Suppressor macrophage (primary cell): Measurements from ENCODE around the gene CHRNA7.

Experiments used
- DNase-seq, 4 experiments: peaks; one replicate each; pipeline ENCODE4 v3.0.0-alpha.2; 2020 to 2022
- total RNA-seq, 17 experiments: gene quantifications; one replicate each; lab custom pipeline; 2026; ENCODE audit warnings: mixed read lengths in 6 of 17, inconsistent platforms in 3 of 17; lab: John Stamatoyannopoulos, UW

CHRNA7 gene
- 0 to 4.1 (median 0.42) reads per million in 17 experiments for total RNA-seq

DNA sequence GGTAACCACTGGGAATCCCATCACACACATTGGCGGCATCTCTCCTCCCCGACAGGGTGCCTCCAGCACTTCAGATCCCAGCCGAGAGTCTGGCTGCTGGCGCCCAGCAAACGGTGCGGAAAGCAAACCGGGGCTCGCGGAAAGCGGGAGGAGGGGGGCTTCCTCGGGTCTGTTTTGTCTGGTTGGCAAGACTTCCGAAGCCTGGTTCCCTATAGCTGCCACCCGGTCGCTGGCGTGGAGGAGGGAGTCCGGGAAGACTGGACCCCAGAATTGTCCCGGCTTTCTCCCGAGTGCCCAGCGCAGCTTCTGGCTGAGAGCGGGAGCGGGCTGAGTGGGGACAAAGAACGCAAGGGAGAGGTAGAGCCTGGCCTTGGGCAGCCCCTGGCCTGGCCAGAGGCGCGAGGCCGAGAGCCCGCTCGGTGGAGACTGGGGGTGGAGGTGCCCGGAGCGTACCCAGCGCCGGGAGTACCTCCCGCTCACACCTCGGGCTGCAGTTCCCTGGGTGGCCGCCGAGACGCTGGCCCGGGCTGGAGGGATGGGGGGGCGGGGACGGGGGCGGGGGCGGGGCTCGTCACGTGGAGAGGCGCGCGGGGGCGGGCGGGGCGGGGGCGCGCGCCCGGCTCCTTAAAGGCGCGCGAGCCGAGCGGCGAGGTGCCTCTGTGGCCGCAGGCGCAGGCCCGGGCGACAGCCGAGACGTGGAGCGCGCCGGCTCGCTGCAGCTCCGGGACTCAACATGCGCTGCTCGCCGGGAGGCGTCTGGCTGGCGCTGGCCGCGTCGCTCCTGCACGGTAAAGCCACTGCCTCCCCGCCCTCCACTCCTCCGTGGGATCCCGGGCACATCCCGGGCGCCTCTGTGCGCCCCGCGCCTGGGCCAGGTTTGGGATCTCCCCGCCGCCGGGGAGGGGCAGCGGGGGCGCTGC, at the start of gene CHRNA7:
Gene CHRNA7 (plus strand): TSS at position 654 of the 920 bp plus-strand sequence. CDS start 80 bp downstream, at position 734.
- peak; percentile 7 to 61 (median 27) for DNase-seq

DNA sequence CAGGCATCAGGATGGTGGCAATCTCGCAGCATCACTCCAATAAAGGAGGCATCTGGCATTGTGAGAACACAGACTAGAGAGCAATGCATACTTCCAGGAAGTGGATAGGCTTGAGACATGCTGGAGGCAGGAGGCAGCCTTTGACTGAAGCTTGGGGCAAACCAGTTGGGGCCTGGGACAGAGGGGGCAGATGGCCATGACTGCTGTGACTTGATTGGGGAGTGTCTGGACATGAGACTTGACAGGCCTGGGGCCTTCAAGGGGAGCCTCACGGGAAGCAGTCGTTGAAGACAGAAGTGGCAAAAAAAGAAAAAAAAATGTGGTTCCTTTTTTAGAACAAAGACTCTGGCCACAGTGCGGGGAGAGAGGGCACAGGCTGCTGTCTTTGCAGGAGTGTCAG, 44.7 kb upstream of the CHRNA7 start:
- peak in 1 of 4 experiments; percentile 9 for DNase-seq

DNA sequence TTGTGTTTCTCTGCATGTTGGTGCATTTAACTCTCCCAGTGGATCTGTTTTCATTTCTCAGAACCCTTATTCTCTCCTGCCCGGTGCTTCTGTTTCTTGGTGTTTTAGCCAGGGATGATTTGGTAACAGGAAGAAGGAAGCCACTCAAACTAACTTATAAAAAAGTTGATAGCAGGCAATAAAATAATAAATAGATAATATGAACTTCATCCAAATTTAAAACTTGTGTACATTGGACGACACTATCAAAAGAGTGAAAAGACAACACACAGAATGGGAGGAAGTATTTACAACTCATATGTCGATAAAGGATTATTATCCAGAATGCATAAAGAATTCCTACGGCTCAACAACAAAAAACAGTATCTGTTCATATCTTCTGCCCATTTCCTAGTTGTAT, 37.3 kb upstream of the CHRNA7 start:
- no peak for DNase-seq

DNA sequence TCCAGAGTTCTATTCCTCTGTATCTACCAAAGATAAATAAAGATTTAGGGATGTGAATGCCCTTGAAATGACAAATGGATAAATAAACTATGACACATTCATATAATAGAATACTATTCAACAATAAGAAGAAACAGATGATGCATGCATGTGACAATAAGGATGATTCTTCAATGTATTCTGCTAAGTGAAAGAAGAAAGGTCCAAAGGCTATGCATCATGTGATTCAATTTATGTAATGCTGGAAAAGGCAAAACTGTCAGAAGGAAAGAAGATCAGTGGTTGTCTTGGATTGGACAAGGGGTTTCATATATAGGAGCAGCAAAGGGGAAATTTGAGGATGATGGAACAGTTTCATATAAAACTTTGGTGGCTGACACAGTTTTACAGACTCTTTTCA, 32.6 kb upstream of the CHRNA7 start:
- DNase-seq: no peak

DNA sequence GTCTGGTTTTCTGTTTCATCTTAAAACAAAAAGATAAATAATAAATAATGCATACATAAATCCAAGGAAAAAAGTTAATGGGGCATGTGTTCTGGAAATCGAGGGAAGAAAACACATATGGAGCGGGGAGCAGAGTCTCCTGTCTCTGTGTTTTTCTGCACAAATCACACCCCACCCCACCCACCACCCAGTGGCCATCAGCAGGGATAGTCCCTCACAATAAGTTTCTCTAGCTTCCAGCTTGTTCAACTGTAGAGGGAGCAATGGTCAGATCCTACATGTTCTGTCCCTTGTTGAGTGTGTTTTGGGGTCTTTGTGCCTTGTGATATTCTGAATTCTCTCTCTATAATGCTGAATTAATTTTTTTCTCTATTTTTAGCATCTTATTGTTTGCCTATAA, 26.8 kb upstream of the CHRNA7 start:
- no peak for DNase-seq

DNA sequence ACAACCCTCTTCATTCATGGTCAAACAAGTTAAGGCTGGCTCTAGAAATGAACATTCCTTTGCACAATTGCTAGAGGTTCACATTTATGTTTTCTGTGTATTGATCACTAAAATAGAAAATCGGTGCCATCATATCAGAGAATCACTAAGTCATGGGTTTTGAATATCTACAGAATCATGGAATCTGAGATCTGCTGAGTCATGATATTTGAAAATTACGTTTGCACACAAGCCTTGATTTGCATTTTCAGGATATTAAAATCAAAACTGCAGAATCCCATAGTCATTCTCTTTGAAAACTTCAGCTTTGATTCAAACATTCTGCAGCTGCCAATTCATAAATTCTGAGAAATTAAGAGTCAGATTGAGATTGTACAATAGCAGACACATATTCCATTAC, 26.1 kb upstream of the CHRNA7 start:
- DNase-seq: no peak

DNA sequence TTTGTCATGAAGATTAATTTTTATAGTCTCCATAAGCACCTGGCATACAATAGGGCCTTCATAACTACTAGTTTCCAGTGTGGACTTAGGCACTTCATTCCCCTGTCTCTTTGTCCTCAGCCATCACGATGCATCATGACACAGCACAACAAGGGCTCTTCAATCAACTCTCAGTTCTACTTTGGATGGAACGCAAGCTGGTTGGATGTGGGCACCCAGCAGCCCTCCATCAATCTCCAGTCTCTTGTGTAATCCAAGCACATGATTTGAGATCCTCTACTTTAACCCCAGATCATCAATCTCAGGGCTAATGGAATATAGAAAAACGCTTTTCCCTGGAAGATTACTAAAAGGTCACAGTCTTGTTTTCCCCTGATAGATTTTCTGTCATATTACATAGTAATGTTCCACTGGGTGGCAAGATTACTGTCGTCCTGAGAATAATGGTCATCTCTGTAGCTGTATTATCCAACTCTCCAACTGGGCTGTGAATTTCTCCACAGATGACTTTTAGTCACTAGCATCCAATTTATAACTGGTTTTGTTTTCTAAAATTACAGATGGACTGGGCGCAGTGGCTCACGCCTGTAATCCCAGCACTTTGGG, 22.9 kb upstream of the CHRNA7 start:
- no peak for DNase-seq

DNA sequence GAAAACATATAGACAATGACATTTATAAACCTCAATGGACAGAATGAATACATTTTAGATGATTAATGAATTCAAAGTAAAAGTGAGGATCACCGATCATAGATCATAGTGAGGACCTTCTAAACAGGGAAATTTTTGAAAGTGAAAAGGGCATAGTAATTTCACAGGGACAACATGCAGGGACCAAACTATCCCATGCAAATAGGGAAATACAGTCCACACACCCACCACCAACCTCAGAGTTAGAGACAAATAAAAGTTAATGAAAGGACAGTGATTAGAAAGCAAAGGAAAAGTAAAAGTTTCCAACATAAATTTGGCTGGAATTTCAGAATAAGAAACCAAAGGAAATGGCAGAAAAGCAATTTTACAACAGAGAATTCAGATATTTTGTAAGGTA, 15.4 kb upstream of the CHRNA7 start:
- DNase-seq: no peak

DNA sequence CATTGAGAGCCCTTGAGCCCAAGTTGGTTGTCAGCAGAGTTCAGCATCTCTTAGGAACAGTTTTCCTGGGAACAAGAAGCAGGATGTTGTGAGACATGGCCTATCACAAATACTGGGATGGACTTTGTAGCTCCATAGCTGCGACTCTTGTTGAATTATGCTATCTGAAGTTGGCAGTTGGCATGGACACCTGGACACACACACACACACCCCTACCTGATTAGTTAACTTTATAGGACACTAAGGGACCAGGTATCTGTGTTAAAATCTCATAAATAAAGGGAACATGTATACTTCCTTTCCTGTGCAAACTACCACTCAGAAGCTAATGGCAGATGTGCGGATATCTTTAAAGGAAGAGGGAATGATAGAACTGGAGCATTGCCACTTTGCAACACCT, 10.2 kb upstream of the CHRNA7 start:
- no peak for DNase-seq

DNA sequence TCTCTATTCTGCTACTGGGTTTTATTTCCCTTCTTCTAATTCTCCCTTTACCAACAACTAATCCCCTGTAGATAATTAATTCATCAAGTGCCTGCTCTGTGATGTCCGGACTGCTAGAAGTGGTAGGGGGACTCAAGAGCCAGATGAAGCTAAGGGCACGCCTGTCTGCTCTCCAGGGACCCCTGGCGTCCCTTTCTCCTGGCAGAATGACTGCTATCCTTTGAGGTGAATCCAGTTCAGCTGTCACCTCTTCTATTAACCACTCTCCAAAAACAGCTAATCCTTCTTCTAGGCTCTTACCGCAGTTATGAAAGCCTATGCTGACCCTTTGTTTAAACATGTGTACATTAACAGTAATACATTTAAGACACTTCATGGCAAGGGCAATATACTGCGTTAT, 1.4 kb upstream of the CHRNA7 start:
- no peak for DNase-seq

DNA sequence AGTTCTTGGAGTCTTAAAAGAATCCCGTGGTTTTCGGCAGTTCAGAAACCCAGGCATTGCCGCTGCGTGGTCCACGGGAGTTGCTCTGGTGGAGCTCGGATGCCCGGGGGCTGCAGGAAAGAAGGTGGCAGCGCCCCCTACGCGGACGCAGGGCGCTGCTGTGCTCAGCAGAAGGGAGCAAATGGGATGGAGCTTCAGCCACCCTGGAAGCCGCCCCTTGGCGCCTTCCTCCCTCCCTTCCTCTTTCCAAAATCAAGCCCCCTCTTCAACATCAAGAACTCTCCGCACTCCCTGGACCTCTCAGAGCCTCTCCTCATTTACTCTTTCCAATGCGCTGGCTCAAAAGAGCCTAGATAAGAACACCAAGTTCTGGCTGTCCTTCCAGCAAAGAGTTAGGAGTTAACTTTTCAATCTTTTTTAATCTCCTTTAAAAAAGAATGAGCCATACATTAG, 880 bp upstream of the CHRNA7 start:
- peak in 1 of 4 experiments; percentile 10 for DNase-seq

DNA sequence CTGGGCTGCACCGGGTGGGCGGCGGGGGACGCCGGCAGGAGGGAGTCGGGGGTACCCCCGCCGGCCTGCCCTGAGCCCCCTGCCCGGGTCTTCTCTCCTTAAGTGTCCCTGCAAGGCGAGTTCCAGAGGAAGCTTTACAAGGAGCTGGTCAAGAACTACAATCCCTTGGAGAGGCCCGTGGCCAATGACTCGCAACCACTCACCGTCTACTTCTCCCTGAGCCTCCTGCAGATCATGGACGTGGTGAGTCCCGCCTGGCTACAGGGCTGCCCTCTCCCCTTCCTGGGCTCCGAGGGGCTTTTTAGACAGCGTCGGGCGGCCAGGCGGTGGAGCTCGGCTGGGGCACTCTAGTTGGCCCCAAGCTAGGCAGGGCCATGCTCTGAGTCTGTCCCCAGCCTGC, 480 bp downstream of the CHRNA7 start:
- DNase-seq: no peak

DNA sequence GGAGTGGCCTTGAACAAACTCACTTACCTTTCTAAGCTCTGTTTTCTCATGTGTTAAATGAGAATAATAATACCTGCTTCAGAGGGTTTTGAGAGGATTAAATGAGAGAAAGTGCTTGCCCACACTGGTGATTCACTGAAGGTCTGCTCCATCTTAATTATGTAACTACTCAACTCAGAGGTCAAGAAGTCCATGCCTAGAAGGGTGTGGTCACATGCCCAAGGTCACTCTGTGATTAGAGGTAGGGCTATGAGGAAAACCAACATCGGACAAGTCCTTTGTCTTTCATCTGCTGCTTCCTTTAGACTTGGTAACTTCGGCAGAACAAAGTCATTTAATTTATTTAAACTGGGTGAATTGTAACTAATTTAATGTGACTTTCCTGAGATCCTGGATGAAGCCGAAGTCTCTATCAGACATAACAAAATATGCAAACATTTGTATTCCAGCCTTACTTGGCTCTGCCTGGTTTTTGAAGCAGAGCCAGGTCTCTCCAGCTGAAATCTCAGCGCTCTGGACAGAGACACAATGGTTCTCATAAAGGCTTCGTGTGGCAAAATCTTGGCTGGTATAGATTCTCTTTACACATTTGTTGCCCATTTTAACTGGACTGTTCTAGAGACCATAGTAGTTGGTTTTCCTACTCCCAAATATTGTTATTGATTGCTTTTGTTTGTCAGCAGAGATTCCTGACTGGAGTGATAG, 3.0 kb downstream of the CHRNA7 start:
- DNase-seq: no peak

DNA sequence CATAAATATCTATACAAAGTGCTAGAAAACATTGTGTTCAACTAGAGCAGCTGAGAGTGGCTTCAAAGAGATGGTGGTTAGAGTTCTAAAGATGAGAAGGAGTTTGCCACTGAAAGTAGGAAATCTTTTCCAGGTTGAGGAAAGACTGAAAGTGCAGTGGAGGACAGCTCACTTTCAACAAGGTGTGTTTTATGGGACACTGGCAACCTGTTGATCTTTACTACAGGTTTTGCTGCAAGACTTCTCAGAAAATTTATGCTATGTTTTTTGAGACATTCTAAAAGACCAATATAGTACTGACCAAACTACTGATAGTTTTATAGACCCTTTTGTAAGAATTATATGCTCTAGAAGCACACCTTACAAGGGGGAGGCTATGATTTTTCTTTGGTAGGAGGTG, 3.8 kb downstream of the CHRNA7 start:
- no peak for DNase-seq

DNA sequence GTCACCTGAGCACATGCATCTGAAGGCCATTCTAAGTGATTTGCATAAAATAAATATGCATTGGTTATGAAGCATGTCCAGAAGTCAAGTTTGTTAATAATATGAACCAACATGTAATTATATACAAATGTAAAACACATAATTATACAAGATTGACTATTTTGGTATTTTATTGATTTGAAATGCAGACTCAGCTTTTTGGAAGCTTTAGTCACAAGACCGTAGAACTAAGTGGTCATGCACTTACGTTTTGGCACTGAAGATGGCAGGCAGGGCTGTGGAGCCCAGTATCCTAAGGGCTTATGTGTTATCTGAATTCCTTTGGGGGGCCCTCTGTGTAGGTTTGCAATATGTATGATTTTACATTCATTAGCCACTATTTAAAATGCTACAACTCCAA, 5.0 kb downstream of the CHRNA7 start:
- DNase-seq: no peak

DNA sequence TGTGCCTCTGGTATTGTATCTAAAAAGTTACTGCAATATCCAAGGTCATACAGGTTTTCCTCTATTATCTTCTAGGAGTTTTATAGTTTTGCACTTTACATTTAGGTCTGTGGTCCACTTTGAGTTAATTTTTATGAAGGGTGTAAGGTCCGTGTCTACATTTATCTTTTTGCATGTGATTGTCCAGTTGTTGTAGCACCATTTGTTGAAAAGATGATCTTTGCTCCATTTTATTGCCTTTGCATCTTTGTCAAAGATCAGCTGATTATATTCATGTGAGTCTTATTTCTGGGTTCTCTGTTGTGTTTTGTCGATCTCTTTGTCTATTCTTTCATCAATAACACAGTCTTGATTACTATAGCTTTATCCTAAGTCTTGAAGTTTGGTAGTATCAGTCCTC, 6.7 kb downstream of the CHRNA7 start:
- no peak for DNase-seq

DNA sequence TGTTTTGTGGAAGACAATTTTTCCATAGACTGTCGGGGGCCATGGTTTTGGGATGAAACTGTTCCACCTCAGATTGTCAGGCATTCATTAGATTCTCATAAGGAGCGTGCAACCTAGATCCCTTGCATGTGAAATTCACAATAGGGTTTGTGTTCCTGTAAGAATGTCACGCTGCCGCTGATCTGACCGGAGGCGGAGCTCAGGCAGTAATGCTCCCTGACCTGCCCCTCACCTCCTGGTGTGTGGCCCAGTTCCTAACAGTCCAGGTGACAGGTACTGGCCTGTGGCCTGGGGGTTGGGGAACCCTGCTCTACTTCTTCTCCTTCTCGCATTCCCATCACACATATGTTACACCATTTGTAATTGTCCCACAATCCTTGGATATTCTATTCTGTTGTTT, 11.0 kb downstream of the CHRNA7 start:
- no peak for DNase-seq

DNA sequence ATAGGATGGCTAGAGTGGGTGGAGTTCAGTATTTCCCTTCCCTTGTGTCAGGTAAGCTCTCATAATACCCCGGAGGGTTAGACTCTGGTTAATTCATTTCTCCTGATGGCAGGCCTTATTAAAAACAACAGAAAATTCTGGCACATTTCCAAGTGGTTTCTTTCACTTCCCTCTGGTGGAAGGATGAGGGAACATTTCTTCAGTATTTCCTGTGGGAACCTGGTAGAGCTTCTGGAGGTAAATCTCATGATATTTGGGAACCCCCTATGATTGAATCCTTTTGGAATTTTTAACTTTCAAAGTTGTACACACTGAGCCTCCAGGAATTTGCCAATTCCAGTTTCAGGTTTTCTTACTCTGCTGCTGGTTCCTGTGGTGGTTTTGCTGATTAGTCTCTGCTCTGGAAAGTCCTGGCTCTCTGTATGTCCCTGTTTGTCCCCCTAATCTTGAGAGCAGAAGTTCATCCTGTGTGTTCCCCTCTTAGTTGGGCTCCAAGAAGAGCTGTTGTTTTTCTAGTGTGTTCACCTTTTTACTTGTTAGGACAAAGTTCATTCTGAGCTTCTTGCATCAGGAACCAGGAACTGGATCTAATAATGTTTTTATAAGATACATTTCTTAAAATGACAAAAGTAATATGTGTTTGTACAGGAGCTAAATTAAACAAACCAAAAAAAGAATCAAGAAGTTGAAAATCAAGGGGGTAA, 12.1 kb downstream of the CHRNA7 start:
- DNase-seq: peak in 2 of 4 experiments; percentile 18 to 58

DNA sequence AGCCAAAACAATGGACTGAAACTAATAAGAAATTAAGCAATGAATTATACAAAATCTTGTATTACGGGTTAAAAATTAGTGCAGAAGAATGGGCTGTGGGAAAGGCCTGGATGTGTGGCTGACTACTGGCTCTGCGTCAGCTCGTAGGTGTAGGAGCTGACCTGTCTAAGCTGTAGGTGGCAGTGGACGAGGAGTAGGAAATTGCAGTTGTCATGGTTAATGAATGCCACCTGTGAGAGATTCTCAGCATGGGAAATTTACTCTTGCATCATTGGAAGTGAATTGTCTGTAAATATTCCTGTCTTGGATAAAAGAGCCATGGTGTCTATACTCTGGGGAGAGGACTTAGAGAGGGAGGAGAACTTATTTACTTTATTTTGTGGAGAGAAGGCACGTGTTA, 23.4 kb downstream of the CHRNA7 start:
- no peak for DNase-seq

DNA sequence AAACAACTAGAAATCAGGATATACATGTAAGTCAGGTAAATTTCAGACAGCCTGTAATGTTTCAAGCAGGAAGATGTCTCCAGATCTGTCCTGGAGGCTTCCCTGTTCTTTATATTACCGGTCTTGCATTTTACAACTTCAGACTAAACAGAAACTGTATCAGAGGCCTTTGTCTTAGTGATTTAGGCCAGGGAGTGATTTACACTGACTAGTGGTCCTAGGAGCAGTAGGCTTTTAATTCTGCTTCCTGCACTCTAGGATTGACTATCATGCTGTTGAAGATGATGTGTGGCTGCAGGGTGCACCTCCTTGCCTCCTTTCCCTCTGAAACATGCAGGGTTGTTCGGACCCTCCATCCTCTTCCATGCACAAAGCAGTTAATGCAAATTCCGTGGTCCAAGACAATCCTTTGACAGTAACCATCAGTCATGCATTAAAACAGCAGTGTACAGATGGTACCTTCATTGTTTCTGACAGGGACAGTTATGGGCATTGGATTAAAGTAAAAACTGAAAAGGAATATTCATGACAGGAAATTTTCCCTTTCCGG, 27.6 kb downstream of the CHRNA7 start:
- no peak for DNase-seq

DNA sequence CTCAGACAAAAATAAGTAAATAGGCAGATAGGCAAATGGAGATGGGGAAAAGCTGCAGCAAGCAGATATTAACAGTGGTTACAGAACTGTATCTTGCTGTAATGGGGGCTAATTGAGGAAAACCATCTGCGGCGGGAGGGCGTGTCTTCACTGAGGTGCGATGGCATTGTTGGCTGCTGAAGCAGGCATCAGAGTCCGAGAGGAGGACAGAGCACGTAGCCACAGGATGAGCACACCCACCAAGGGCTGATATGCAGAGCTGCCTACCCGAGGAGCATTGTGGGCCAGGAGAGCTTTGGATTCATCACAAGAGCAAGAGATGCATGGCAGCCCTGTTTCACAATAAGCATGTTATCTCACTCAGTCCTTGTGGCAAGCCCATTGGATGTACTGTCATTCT, 30.4 kb downstream of the CHRNA7 start:
- no peak for DNase-seq

DNA sequence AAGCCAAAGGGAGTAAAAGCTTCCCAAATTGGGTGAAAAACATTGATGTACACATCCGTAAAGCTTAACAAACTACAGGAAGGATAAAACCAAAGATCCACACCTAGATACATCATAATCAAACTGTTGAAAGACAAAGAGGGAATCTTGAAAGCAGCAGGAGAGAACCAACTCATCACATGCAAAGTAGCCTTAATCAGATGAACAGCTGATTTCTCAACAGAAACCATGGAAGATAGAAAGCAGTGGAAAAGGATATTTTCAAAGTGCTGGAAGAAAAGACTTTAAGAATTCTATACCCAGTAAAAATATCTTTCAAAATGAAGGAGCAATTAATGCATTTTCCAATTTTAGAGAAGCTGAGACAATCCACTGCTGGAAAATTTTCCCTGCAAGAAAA, 36.8 kb downstream of the CHRNA7 start:
- DNase-seq: no peak
